ENCODE results near the gene SS18.

- TF ChIP-seq FOXA1 (IDR thresholded peaks at IDR 0.05) (no peak), SUZ12 (IDR thresholded peaks at IDR 0.05) (no peak), L3MBTL2 (conservative IDR thresholded peaks at IDR 0.05) (no peak), BHLHE40 (IDR thresholded peaks at IDR 0.05; ENCODE audit: borderline replicate concordance) (no peak), ZNF384 (IDR thresholded peaks at IDR 0.05) (no peak), ELF4 (IDR thresholded peaks at IDR 0.05) (no peak), FOXM1 (IDR thresholded peaks at IDR 0.05; ENCODE audit: borderline replicate concordance) (no peak), HDGF (IDR thresholded peaks at IDR 0.05; ENCODE audit: borderline replicate concordance) (no peak), TARDBP (IDR thresholded peaks at IDR 0.05) (no peak), ARNT (IDR thresholded peaks at IDR 0.05) (no peak)
Observed at GRCh38 chr18:26022585-26022984, 67.8 kb downstream of the SS18 start.
